Measurements from ENCODE around the gene ASPA.

The ASPA gene

DNA sequence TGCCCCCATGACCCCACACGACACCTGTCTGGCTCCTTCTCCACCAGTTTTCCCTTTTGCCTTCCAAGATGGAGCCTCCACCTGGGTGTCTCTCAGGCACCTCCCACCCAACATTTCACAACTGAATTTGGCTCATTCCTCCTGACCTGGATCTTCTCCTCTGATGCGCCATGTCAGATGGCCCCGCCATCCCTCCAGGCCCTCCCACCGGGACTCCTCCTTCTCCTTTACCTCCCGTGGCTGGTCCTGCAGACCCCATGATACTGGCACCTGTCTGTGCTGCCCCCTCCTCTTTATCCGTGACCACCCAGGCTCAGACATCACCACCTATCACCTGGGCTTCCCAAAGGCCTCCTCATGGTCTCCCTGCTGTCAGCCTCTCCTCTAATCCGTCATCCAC, 77.1 kb downstream of the ASPA start:
- ChIA-PET POLR2A (no interaction called here), CTCF (no interaction called here)
- DNase-seq (ENCODE audit: low read depth, low spot score), result no peak
- H3K4me3 ChIP-seq (ENCODE audit: low read depth, low read length), result no peak overlapping the region
- TF ChIP-seq, protein P1, sequence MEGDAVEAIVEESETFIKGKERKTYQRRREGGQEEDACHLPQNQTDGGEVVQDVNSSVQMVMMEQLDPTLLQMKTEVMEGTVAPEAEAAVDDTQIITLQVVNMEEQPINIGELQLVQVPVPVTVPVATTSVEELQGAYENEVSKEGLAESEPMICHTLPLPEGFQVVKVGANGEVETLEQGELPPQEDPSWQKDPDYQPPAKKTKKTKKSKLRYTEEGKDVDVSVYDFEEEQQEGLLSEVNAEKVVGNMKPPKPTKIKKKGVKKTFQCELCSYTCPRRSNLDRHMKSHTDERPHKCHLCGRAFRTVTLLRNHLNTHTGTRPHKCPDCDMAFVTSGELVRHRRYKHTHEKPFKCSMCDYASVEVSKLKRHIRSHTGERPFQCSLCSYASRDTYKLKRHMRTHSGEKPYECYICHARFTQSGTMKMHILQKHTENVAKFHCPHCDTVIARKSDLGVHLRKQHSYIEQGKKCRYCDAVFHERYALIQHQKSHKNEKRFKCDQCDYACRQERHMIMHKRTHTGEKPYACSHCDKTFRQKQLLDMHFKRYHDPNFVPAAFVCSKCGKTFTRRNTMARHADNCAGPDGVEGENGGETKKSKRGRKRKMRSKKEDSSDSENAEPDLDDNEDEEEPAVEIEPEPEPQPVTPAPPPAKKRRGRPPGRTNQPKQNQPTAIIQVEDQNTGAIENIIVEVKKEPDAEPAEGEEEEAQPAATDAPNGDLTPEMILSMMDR (IDR thresholded peaks at IDR 0.05; ENCODE audit: insufficient read depth, low read length, missing control alignments), result no peak

Data from AG04449 (cell line).